HepG2 (cell line): ENCODE data around the gene RPS19BP1. TPM values are rescaled to one million over a fixed set of nuclear protein-coding genes. Genes with fewer than 3 reads are reported as not detected.
A peak's percentile ranks its signal among the peaks of the same experiment; 100 is the strongest.

Source experiments
- ARNT2 ChIP-seq: sonication (generic); formaldehyde crosslinking; IDR thresholded peaks from 2 replicates; pipeline ENCODE4 v1.8.0; 2022; ENCODE audit warnings: mild to moderate bottlenecking, low read depth, missing genetic modification reagents, moderate library complexity
- BRF2 ChIP-seq: sonication (generic); formaldehyde crosslinking; IDR thresholded peaks from 2 replicates; pipeline ENCODE4 v1.8.1; 2022; ENCODE audit warnings: mild to moderate bottlenecking, missing genetic modification reagents
- JDP2 ChIP-seq: sonication (generic); formaldehyde crosslinking; IDR thresholded peaks from 2 replicates; pipeline ENCODE4 v1.8.1; 2022; ENCODE audit warnings: missing genetic modification reagents, borderline replicate concordance
- KDM1A ChIP-seq: IDR thresholded peaks from 2 replicates; pipeline ENCODE4 v1.6.1; 2016; ENCODE audit warnings: missing compliant biosample characterization
- MAFF ChIP-seq: IDR thresholded peaks from 2 replicates; pipeline ENCODE4 v1.6.1; 2011; ENCODE audit warnings: low read depth, low read length, improper control_type of control experiment
- MAZ ChIP-seq, 2 experiments: sonication (generic) in 1 of 2; formaldehyde crosslinking in 1 of 2; IDR thresholded peaks; 2 replicates each; pipeline versions ENCODE4 v1.5.0 to v1.6.1; 2012 to 2020; ENCODE audit warnings: low read depth in 2 of 2, mild to moderate bottlenecking in 2 of 2, borderline replicate concordance in 1 of 2, improper control_type of control experiment in 1 of 2, low read length in 1 of 2, missing genetic modification reagents in 1 of 2, moderate library complexity in 1 of 2
- MYC ChIP-seq: sonication (generic); formaldehyde crosslinking; IDR thresholded peaks from 2 replicates; pipeline ENCODE4 v1.9.0; 2021; ENCODE audit warnings: missing genetic modification reagents, borderline replicate concordance
- PBX3 ChIP-seq: sonication (generic); formaldehyde crosslinking; IDR thresholded peaks from 2 replicates; pipeline ENCODE4 v1.8.1; 2023; ENCODE audit warnings: missing genetic modification reagents, inconsistent platforms, borderline replicate concordance
- RBM22 ChIP-seq: fragments of 200-400 bp; formaldehyde crosslinking; optimal IDR thresholded peaks from 2 replicates; pipeline ENCODE3; 2017; ENCODE audit warnings: mild to moderate bottlenecking, low read length, moderate library complexity
- SNAPC4 ChIP-seq: sonication (generic); formaldehyde crosslinking; IDR thresholded peaks from 2 replicates; pipeline ENCODE4 v1.4.0; 2020; ENCODE audit warnings: mild to moderate bottlenecking, missing genetic modification reagents
- TBP ChIP-seq: sonication (generic); formaldehyde crosslinking; IDR thresholded peaks from 2 replicates; pipeline ENCODE4 v1.5.0; 2020; ENCODE audit warnings: missing genetic modification reagents
- WIZ ChIP-seq: sonication (generic); formaldehyde crosslinking; IDR thresholded peaks from 2 replicates; pipeline ENCODE4 v1.5.1; 2020; ENCODE audit warnings: mild to moderate bottlenecking, missing genetic modification reagents
- ZNF354B ChIP-seq: sonication (generic); formaldehyde crosslinking; IDR thresholded peaks from 2 replicates; pipeline ENCODE4 v1.8.0; 2022; ENCODE audit warnings: mild to moderate bottlenecking, missing genetic modification reagents
- ZNF564 ChIP-seq: sonication (generic); formaldehyde crosslinking; IDR thresholded peaks from 2 replicates; pipeline ENCODE4 v1.8.1; 2023; ENCODE audit warnings: mild to moderate bottlenecking, missing genetic modification reagents
- ZNF569 ChIP-seq: sonication (generic); formaldehyde crosslinking; IDR thresholded peaks from 2 replicates; pipeline ENCODE4 v1.5.0; 2020; ENCODE audit warnings: mild to moderate bottlenecking, missing genetic modification reagents, moderate library complexity, borderline replicate concordance
- ZNF570 ChIP-seq: sonication (generic); formaldehyde crosslinking; IDR thresholded peaks from 2 replicates; pipeline ENCODE4 v1.4.0; 2020; ENCODE audit warnings: mild to moderate bottlenecking, missing genetic modification reagents, borderline replicate concordance
- ZNF710 ChIP-seq: sonication (generic); formaldehyde crosslinking; IDR thresholded peaks from 2 replicates; pipeline ENCODE4 v1.5.0; 2020; ENCODE audit warnings: mild to moderate bottlenecking, missing genetic modification reagents, borderline replicate concordance
- ZNF891 ChIP-seq: sonication (generic); formaldehyde crosslinking; IDR thresholded peaks from 2 replicates; pipeline ENCODE4 v1.5.0; 2020; ENCODE audit warnings: mild to moderate bottlenecking, missing genetic modification reagents
- polyA plus RNA-seq, 8 experiments: library from polyadenylated mRNA; depleted of rRNA in 3 of 8; stranded (reverse) in 7 of 8; unstranded in 1 of 8; fragments of >200 nt; fragmentation: Illumina TruSeq in 4 of 8; extraction: Trizol in 4 of 8; gene quantifications; 2 replicates each; pipeline versions ENCODE4 v1.2.1 to v1.2.3, GENCODE V29; 2011 to 2016; ENCODE audit warnings: low read depth in 4 of 8, missing spikeins in 1 of 8, mixed read lengths in 1 of 8; ENCODE audit not compliant: insufficient read depth in 1 of 8
- total RNA-seq, 5 experiments: library from RNA; depleted of rRNA; stranded (reverse); fragments of >200 nt; fragmentation: Illumina TruSeq; extraction: Trizol; gene quantifications; 2 replicates each; pipeline ENCODE4 v1.2.3, GENCODE V29; 2016; ENCODE audit warnings: low read depth in 1 of 5

RPS19BP1 gene
- total and polyA plus RNA-seq, 2 of the 13 experiments (the other 11 are each of a cell fraction or from before 2014, with no cell fraction given) = 44.3 to 81.3 TPM

- TF ChIP-seq ZNF710 (CRISPR knock-in tag) (0 out of 2 replicates have a peak, but pooled peaks have one; percentile 15), ZNF570 (CRISPR knock-in tag) (no peak), KDM1A (CRISPR knock-in tag) (no peak), SNAPC4 (CRISPR knock-in tag) (no peak), WIZ (CRISPR knock-in tag) (no peak), ZNF569 (no peak), ZNF354B (no peak), ZNF891 (CRISPR knock-in tag) (no peak; the same call in 1 of the 2 replicates), MAZ (IDR thresholded peaks at IDR 0.05; ENCODE audit: borderline replicate concordance, low read depth, low read length) (no peak), MAZ (CRISPR knock-in tag; IDR thresholded peaks at IDR 0.05; ENCODE audit: low read depth) (no peak; the same call in 1 of the 2 replicates), ZNF564 (CRISPR knock-in tag) (no peak), RBM22 (no peak), TBP (CRISPR knock-in tag) (no peak), MYC (CRISPR knock-in tag) (peak; percentile 17; the same call in 1 of the 2 replicates), PBX3 (CRISPR knock-in tag) (no peak), ARNT2 (CRISPR knock-in tag) (no peak), JDP2 (CRISPR knock-in tag) (no peak), MAFF (no peak), BRF2 (CRISPR knock-in tag) (no peak)
Observed at GRCh38 chr22:39534591-39535356, 2.2 kb upstream of the RPS19BP1 start (continued).
